Activated naive CD8-positive, alpha-beta T cell (primary cell): Measurements from ENCODE around the gene PCMTD2.

ENCODE experiments used
- H3K27ac Mint-ChIP-seq: one replicate; pipeline ENCODE4 v1.8.0; 2021; ENCODE audit warnings: mixed read lengths
- H3K27me3 Mint-ChIP-seq: one replicate; pipeline ENCODE4 v1.8.0; 2021; ENCODE audit warnings: mixed read lengths
- H3K36me3 Mint-ChIP-seq: one replicate; pipeline ENCODE4 v1.8.0; 2021; ENCODE audit warnings: mixed read lengths
- H3K4me1 Mint-ChIP-seq: one replicate; pipeline ENCODE4 v1.8.0; 2021; ENCODE audit warnings: low read depth, mixed read lengths
- H3K4me3 Mint-ChIP-seq: one replicate; pipeline ENCODE4 v1.8.0; 2021; ENCODE audit warnings: mild to moderate bottlenecking, mixed read lengths
- H3K9me3 Mint-ChIP-seq: one replicate; pipeline ENCODE4 v1.8.0; 2021; ENCODE audit warnings: low read depth, mixed read lengths

PCMTD2 gene

GRCh38 chr20:64219730-64220129, 35.8 kb upstream of the PCMTD2 start:
- Mint-ChIP-seq H3K36me3 (no peaks in the 10 kb centered on the region), H3K4me1 (peaks cover 16% of the 10 kb centered on the region), H3K27ac (no peak overlapping the region), H3K4me3 (no peak overlapping the region), H3K9me3 (no peaks in the 10 kb centered on the region), H3K27me3 (no peaks in the 10 kb centered on the region)

DNA sequence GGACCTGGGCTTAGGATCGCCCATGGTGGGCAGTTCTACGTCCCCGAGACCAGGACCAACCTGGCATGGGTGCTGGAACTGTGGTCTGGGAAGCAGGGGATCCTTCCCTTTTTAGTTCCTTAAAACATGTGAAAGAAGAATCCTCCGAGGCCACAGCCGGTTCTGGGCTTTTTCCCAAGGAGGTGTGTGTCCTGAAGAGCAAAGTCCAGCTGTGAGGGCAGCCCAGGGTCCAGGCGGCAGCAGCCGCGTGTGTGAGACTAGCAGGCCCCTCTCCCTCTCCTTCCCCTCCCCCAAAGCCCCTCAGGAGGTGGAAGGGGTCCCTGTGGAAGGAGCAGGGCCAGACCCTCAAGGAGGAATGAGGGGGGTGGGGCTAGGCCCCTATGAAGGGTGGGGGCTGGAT, 35.1 kb upstream of the PCMTD2 start:
- Mint-ChIP-seq H3K4me3 (no peak overlapping the region), H3K9me3 (no peaks in the 10 kb centered on the region), H3K27me3 (no peaks in the 10 kb centered on the region), H3K4me1 (peaks cover 11% of the 10 kb centered on the region), H3K36me3 (no peaks in the 10 kb centered on the region), H3K27ac (no peak overlapping the region)

DNA sequence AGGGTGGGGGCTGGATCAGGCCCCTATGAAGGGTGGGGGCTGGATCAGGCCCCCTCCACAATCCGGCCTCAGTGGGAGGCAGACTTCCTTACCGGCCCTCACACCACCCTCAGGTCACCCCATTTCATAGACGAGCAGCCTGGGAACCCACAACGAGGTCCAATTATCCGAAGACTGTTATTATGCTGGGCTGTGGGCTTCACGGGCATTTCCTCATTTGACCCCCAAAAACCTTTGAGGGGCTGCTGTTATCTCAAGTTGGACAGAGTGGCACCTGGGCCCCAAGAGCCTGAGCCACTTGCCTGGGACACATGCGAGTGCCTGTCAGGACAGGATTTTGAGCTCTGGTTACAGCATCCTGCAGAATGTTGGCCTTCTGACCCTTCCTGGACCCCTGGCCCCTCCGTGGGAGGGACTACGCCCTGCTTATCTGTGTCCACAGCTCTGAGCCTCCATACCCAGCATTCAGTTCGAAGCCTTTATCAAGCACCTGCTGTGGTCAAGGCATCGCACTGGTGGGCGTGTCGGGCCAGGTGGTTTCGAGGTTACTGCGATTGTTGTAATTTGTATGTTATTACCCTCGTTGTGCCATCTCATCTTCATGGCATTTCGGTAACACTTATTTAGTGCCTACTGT, 34.5 kb upstream of the PCMTD2 start:
- Mint-ChIP-seq H3K4me3 (no peak overlapping the region), H3K36me3 (no peaks in the 10 kb centered on the region), H3K9me3 (no peaks in the 10 kb centered on the region), H3K4me1 (peaks cover 11% of the 10 kb centered on the region), H3K27ac (no peak overlapping the region), H3K27me3 (no peaks in the 10 kb centered on the region)

- no peaks in the 10 kb centered on the region for H3K9me3 Mint-ChIP-seq
- no peak overlapping the region for H3K4me3 Mint-ChIP-seq
- H3K4me1 Mint-ChIP-seq = peaks cover 20% of the 10 kb centered on the region
- no peaks in the 10 kb centered on the region for H3K36me3 Mint-ChIP-seq
- H3K27ac Mint-ChIP-seq = no peak overlapping the region
- H3K27me3 Mint-ChIP-seq = no peaks in the 10 kb centered on the region
Observed at GRCh38 chr20:64222291-64222735, 33.2 kb upstream of the PCMTD2 start.

DNA sequence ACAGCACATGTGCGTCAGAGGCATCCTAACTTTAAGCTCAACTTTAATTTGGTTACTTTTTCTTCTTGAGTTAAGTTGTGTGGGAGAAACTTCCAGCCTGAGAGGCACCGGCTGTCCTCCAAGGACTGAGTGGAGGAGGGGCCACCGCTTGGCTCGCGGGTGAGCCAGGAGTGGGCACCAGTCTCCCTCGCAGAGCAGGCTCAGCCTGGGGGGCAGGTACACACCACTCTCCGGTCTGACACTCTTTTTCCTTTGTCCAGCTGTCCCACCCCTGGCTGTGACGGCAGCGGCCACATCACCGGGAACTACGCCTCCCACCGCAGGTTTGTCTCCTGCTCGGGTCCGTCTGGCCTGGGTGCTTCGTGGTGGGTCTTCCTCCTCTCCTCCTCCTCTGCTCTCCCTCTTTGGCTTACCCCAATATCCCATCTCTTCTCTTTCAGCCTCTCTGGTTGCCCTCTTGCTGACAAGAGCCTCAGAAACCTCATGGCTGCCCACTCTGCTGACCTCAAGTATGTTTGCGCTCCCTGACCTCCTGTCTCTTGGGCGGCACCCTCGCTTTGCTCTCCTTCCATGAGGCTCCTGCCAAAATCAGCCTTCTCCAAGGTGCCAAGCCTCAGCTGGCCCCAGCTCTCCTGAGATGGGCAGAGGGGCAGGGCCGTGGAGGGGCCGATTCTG, 32.6 kb upstream of the PCMTD2 start:
- H3K27me3 Mint-ChIP-seq = no peaks in the 10 kb centered on the region
- H3K27ac Mint-ChIP-seq = no peak overlapping the region
- H3K4me3 Mint-ChIP-seq = no peak overlapping the region
- peaks cover 23% of the 10 kb centered on the region for H3K4me1 Mint-ChIP-seq
- no peaks in the 10 kb centered on the region for H3K36me3 Mint-ChIP-seq
- H3K9me3 Mint-ChIP-seq = no peaks in the 10 kb centered on the region

GRCh38 chr20:64223526-64224067, 32.0 kb upstream of the PCMTD2 start:
- H3K4me3 Mint-ChIP-seq = no peak overlapping the region
- H3K36me3 Mint-ChIP-seq = no peaks in the 10 kb centered on the region
- H3K9me3 Mint-ChIP-seq = no peaks in the 10 kb centered on the region
- H3K4me1 Mint-ChIP-seq = peaks cover 26% of the 10 kb centered on the region
- H3K27ac Mint-ChIP-seq = no peak overlapping the region
- no peaks in the 10 kb centered on the region for H3K27me3 Mint-ChIP-seq

DNA sequence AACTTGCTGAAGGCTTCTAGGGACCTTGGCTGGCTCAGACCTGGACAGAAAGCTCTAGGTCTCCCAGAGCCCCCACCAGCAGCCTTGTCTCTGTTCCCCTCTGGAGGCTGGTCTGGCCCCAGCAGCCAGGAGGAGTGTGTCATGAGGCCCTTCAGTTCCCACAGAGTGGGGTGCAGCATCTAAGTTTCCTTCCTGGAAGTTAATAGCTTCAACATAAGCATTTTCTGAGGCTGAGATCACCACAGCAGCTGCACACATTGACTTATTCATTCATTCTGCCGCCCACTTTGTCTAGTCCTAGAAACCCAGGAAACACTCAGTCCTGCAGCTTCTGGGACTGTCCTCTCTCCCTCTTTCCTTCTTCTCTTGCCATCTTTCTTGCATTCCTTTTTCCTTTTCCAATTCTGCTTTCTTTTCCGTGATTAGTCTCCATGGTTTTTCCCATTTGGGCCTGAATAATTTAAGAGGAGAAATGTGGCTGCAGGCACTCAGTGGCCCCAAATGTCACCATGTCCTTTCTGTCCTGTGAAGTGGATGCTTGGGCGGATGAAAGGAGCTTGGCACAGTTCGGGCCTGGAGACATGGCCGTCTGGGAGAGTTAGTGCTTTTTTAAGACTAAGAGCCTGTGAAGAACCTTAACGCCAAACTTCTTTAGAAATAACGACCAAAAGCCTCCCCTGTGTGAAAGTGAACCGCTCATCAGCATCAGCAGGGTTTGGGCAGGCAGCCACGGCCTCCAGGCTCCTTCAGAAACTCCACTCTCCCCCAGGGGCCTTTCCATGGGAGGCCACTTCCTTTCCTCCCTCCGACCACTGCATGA, 31.0 kb upstream of the PCMTD2 start:
- Mint-ChIP-seq H3K4me3 (no peak overlapping the region), H3K36me3 (no peaks in the 10 kb centered on the region), H3K4me1 (peaks cover 26% of the 10 kb centered on the region), H3K9me3 (no peaks in the 10 kb centered on the region), H3K27ac (no peak overlapping the region), H3K27me3 (no peaks in the 10 kb centered on the region)

DNA sequence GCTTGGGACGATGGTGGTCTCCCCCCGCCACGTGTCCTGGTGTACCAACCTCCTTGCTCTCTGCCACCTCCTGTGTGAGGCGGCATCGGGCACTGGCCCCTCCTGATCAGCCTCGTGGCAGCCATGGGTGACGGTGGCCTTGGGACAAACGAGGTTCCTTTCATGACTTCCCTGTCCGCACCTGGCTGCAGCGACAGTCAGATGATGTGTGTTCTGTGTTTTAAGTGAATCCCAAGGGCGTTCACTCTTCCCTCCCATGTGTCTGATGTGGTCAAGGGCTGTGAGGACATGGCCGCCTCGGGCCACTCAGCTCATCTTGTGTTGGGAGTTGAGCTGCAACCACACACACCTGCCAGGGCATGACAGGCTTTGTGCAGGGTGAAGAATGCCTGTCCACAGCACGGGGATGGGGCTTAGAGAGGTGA, 30.4 kb upstream of the PCMTD2 start:
- no peaks in the 10 kb centered on the region for H3K9me3 Mint-ChIP-seq
- peaks cover 26% of the 10 kb centered on the region for H3K4me1 Mint-ChIP-seq
- no peak overlapping the region for H3K4me3 Mint-ChIP-seq
- H3K27ac Mint-ChIP-seq = no peak overlapping the region
- H3K36me3 Mint-ChIP-seq = no peaks in the 10 kb centered on the region
- no peaks in the 10 kb centered on the region for H3K27me3 Mint-ChIP-seq

- H3K4me1 Mint-ChIP-seq = peaks cover 26% of the 10 kb centered on the region
- H3K27ac Mint-ChIP-seq = no peak overlapping the region
- H3K27me3 Mint-ChIP-seq = no peaks in the 10 kb centered on the region
- H3K4me3 Mint-ChIP-seq = peak overlapping the region; percentile 35
- no peaks in the 10 kb centered on the region for H3K36me3 Mint-ChIP-seq
- H3K9me3 Mint-ChIP-seq = no peaks in the 10 kb centered on the region
Observed at GRCh38 chr20:64225828-64226598, 29.5 kb upstream of the PCMTD2 start.

- Mint-ChIP-seq H3K4me1 (peaks cover 26% of the 10 kb centered on the region), H3K36me3 (no peaks in the 10 kb centered on the region), H3K4me3 (peak overlapping the region; percentile 31), H3K27me3 (no peaks in the 10 kb centered on the region), H3K27ac (no peak overlapping the region), H3K9me3 (no peaks in the 10 kb centered on the region)
Observed at GRCh38 chr20:64226686-64227580, 28.6 kb upstream of the PCMTD2 start.

- H3K36me3 Mint-ChIP-seq = no peaks in the 10 kb centered on the region
- peaks cover 30% of the 10 kb centered on the region for H3K4me1 Mint-ChIP-seq
- no peak overlapping the region for H3K4me3 Mint-ChIP-seq
- H3K27me3 Mint-ChIP-seq = no peaks in the 10 kb centered on the region
- H3K27ac Mint-ChIP-seq = peak overlapping the region; percentile 59
- no peaks in the 10 kb centered on the region for H3K9me3 Mint-ChIP-seq
Observed at GRCh38 chr20:64228086-64228653, 27.4 kb upstream of the PCMTD2 start.

DNA sequence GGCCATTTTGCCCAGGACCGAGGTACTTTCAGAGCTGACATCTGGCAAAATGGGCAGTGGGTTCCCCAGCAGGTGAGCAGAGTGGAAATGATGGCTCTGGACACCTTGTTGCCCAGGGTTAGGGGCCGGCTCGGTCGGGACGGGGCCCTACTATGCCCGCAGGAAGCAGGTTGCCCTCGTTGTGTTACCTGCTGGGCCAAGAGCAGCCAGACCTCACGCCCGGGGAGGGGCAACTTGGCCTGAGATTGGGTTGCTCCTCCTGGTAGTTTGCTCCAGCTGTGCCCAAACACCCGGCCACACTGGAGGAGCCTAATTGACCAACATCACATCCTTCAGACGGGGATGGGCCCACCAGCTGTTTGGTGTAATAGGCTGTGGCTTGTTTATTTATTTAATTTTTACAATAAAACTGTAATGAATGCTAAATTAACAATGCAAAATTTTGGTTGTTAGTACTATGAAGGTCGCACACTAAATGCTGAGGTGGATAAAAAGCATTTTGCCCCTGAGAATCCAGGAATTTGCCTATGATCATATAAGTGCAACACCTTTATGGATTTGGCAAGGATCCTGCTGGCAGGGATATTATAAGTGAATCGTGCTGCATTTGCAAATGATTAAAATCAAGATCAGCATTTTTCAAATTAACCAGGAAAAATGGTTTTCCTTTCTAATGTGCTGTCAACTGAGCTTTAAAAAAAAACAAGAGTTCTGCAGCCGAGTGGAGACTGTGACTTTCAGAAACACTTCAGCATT, 26.6 kb upstream of the PCMTD2 start:
- Mint-ChIP-seq H3K27ac (no peak overlapping the region), H3K4me1 (peaks cover 36% of the 10 kb centered on the region), H3K36me3 (no peaks in the 10 kb centered on the region), H3K4me3 (no peak overlapping the region), H3K27me3 (no peaks in the 10 kb centered on the region), H3K9me3 (no peaks in the 10 kb centered on the region)

DNA sequence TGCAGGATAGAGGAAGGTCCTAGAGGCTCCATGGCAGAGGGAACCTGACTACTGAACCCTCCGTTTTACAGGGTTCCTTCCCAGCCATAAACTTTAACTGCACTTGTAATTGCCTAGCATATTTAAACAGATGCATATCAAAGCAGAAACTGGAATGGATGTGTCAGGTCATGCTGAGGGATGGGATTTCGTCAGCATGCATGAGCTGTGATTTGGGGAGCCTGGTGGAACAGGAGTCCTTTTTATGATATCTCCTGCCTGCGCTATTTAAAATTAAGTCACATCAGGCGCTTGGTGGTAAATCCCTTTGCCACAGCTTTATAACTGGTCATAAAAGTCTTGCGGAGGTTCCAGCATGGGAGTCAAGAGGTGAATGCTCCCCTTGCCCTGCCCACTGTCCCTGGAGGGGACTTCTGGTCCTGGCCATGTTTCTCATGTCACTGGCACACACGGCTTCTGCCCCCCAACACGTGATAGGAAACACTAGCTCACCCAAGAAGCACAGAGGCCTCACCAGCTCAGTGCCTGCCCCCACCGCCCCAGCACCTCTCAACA, 26.0 kb upstream of the PCMTD2 start:
- Mint-ChIP-seq H3K27me3 (no peaks in the 10 kb centered on the region), H3K9me3 (no peaks in the 10 kb centered on the region), H3K27ac (no peak overlapping the region)

More for the DNA sequence above, 26.0 kb upstream of the PCMTD2 start:
- no peaks in the 10 kb centered on the region for H3K36me3 Mint-ChIP-seq
- H3K4me3 Mint-ChIP-seq = no peak overlapping the region
- H3K4me1 Mint-ChIP-seq = peaks cover 32% of the 10 kb centered on the region
